Effector memory CD8-positive, alpha-beta T cell (primary cell): ENCODE results near the gene MDP1.
A peak's percentile ranks its signal among the peaks of the same experiment; 100 is the strongest.
"Not testable (repeated sequence)": the region's sequence is repeated elsewhere in the genome, so short reads cannot be mapped to it uniquely, and the experiment has no call there.

Experiments used
- ATAC-seq: fragments of 150-1000 bp; cut with Tn5 transposase; replicated peaks from 2 replicates; pipeline ENCODE4 v1.10.0; 2021; ENCODE audit warnings: mild to moderate bottlenecking, moderate library complexity
- DNase-seq, 3 experiments: peaks; one replicate each; pipeline ENCODE4 v3.0.0; 2021
- H3K27ac Mint-ChIP-seq, 2 donors: one replicate each; pipeline ENCODE4 v1.8.0; 2022; ENCODE audit warnings: mild to moderate bottlenecking in 2 of 2, mixed read lengths in 2 of 2, moderate library complexity in 2 of 2
- H3K27me3 Mint-ChIP-seq, 2 donors: one replicate each; pipeline ENCODE4 v1.8.0; 2022; ENCODE audit warnings: mixed read lengths in 2 of 2
- H3K36me3 Mint-ChIP-seq: one replicate; pipeline ENCODE4 v1.8.0; 2022; ENCODE audit warnings: mild to moderate bottlenecking, moderate library complexity, mixed read lengths; ENCODE audit not compliant: insufficient read depth
- H3K4me1 Mint-ChIP-seq, 2 donors: one replicate each; pipeline ENCODE4 v1.8.0; 2022; ENCODE audit warnings: low read depth in 2 of 2, mixed read lengths in 2 of 2
- H3K4me3 Mint-ChIP-seq, 2 donors: one replicate each; pipeline ENCODE4 v1.8.0; 2022; ENCODE audit warnings: mild to moderate bottlenecking in 2 of 2, mixed read lengths in 2 of 2, moderate library complexity in 2 of 2
- H3K9me3 Mint-ChIP-seq, 2 donors: one replicate each; pipeline ENCODE4 v1.8.0; 2022; ENCODE audit warnings: mixed read lengths in 2 of 2

The MDP1 gene

GRCh38 chr14:24255931-24256711 is 40.3 kb upstream of the MDP1 start:
- DNase-seq: no peak
- H3K27ac Mint-ChIP-seq: no peak overlapping the region
- ATAC-seq: no peak
- H3K4me1 Mint-ChIP-seq: no peaks in the 10 kb centered on the region
- no peak overlapping the region for H3K4me3 Mint-ChIP-seq
- no peaks in the 10 kb centered on the region for H3K36me3 Mint-ChIP-seq
- H3K9me3 Mint-ChIP-seq: no peaks in the 10 kb centered on the region
- H3K27me3 Mint-ChIP-seq: no peaks in the 10 kb centered on the region

- no peak overlapping the region for H3K27ac Mint-ChIP-seq
- H3K36me3 Mint-ChIP-seq: peaks cover 3% of the 10 kb centered on the region
- H3K4me3 Mint-ChIP-seq: no peak overlapping the region
These were observed 39.6 kb upstream of the MDP1 start for GRCh38 chr14:24255438-24255837.

GRCh38 chr14:24254630-24255392 is 38.9 kb upstream of the MDP1 start:
- Mint-ChIP-seq H3K27me3 (no peaks in the 10 kb centered on the region), H3K4me3 (no peak overlapping the region), H3K9me3 (no peaks in the 10 kb centered on the region), H3K4me1 (peaks cover 0 to 4% of the 10 kb centered on the region in 2 donors), H3K27ac (no peak overlapping the region), H3K36me3 (peaks cover 3% of the 10 kb centered on the region)
- DNase-seq (no peak), ATAC-seq (no peak)

More at GRCh38 chr14:24255438-24255837, 39.6 kb upstream of the MDP1 start:
- ATAC-seq (no peak), DNase-seq (no peak)
- no peaks in the 10 kb centered on the region for H3K9me3 Mint-ChIP-seq
- H3K27me3 Mint-ChIP-seq: no peaks in the 10 kb centered on the region
- no peaks in the 10 kb centered on the region for H3K4me1 Mint-ChIP-seq

- no peak overlapping the region for H3K4me3 Mint-ChIP-seq
- H3K36me3 Mint-ChIP-seq: peaks cover 3% of the 10 kb centered on the region
- H3K4me1 Mint-ChIP-seq: peaks cover 0 to 4% of the 10 kb centered on the region in 2 donors
- H3K9me3 Mint-ChIP-seq: no peaks in the 10 kb centered on the region
- H3K27ac Mint-ChIP-seq: no peak overlapping the region
- DNase-seq (no peak), ATAC-seq (no peak)
- H3K27me3 Mint-ChIP-seq: no peaks in the 10 kb centered on the region
These were observed 38.1 kb upstream of the MDP1 start for GRCh38 chr14:24253936-24254335.

GRCh38 chr14:24252289-24253124 is 36.6 kb upstream of the MDP1 start:
- DNase-seq: no peak

GRCh38 chr14:24251880-24252288 is 36.0 kb upstream of the MDP1 start:
- H3K36me3 Mint-ChIP-seq: peaks cover 3% of the 10 kb centered on the region
- no peak overlapping the region for H3K4me3 Mint-ChIP-seq
- peaks cover 10 to 15% of the 10 kb centered on the region in 2 donors for H3K4me1 Mint-ChIP-seq
- ATAC-seq (no peak), DNase-seq (no peak)
- H3K27me3 Mint-ChIP-seq: no peaks in the 10 kb centered on the region
- peak overlapping the region in 1 of 2 donors; percentile 9 for H3K27ac Mint-ChIP-seq
- H3K9me3 Mint-ChIP-seq: no peaks in the 10 kb centered on the region

More at GRCh38 chr14:24252289-24253124, 36.6 kb upstream of the MDP1 start:
- Mint-ChIP-seq H3K36me3 (peaks cover 3% of the 10 kb centered on the region), H3K9me3 (no peaks in the 10 kb centered on the region), H3K4me1 (peaks cover 6 to 11% of the 10 kb centered on the region in 2 donors), H3K27me3 (no peaks in the 10 kb centered on the region), H3K27ac (no peak overlapping the region), H3K4me3 (no peak overlapping the region)
- ATAC-seq: no peak

GRCh38 chr14:24250354-24250753 is 34.5 kb upstream of the MDP1 start:
- H3K27ac Mint-ChIP-seq: peak overlapping the region; percentile 21 to 68

GRCh38 chr14:24249230-24250021 is 33.6 kb upstream of the MDP1 start:
- no peak overlapping the region for H3K4me3 Mint-ChIP-seq
- peak overlapping the region; percentile 25 to 39 for H3K27ac Mint-ChIP-seq
- H3K9me3 Mint-ChIP-seq: no peaks in the 10 kb centered on the region
- H3K27me3 Mint-ChIP-seq: no peaks in the 10 kb centered on the region
- DNase-seq (no peak), ATAC-seq (no peak)
- peaks cover 3% of the 10 kb centered on the region for H3K36me3 Mint-ChIP-seq
- H3K4me1 Mint-ChIP-seq: peaks cover 14 to 21% of the 10 kb centered on the region in 2 donors

More at GRCh38 chr14:24250354-24250753, 34.5 kb upstream of the MDP1 start:
- no peaks in the 10 kb centered on the region for H3K27me3 Mint-ChIP-seq
- peaks cover 3% of the 10 kb centered on the region for H3K36me3 Mint-ChIP-seq
- ATAC-seq: no peak
- H3K4me1 Mint-ChIP-seq: peaks cover 11 to 17% of the 10 kb centered on the region in 2 donors
- H3K4me3 Mint-ChIP-seq: peak overlapping the region in 1 of 2 donors; percentile 3
- DNase-seq: no peak
- H3K9me3 Mint-ChIP-seq: no peaks in the 10 kb centered on the region

- Mint-ChIP-seq H3K27me3 (no peaks in the 10 kb centered on the region), H3K36me3 (peaks cover 9% of the 10 kb centered on the region), H3K27ac (peak overlapping the region; percentile 84 to 93), H3K9me3 (no peaks in the 10 kb centered on the region), H3K4me1 (peaks cover 24 to 31% of the 10 kb centered on the region in 2 donors), H3K4me3 (peak overlapping the region; percentile 54 to 66)
- ATAC-seq (no peak), DNase-seq (no peak)
These were observed 31.6 kb upstream of the MDP1 start for GRCh38 chr14:24247422-24247821.

- no peak for ATAC-seq
- Mint-ChIP-seq H3K4me1 (peaks cover 29 to 37% of the 10 kb centered on the region in 2 donors), H3K36me3 (peaks cover 15% of the 10 kb centered on the region), H3K4me3 (peak overlapping the region; percentile 54 to 66), H3K27ac (peak overlapping the region; percentile 84 to 93), H3K9me3 (no peaks in the 10 kb centered on the region), H3K27me3 (no peaks in the 10 kb centered on the region)
- DNase-seq: peak in 1 of 3 experiments; percentile 40
These were observed 30.9 kb upstream of the MDP1 start for GRCh38 chr14:24246765-24247212.

GRCh38 chr14:24245350-24245749 is 29.5 kb upstream of the MDP1 start:
- not testable (repeated sequence) for H3K27me3 Mint-ChIP-seq, DNase-seq, H3K9me3 Mint-ChIP-seq, ATAC-seq, H3K4me3 Mint-ChIP-seq
- Mint-ChIP-seq H3K27ac (peak overlapping the region in 1 of 2 donors; percentile 88), H3K4me1 (peaks cover 37 to 40% of the 10 kb centered on the region in 2 donors), H3K36me3 (peaks cover 26% of the 10 kb centered on the region)

GRCh38 chr14:24243336-24243836 is 27.5 kb upstream of the MDP1 start:
- Mint-ChIP-seq H3K4me1 (peaks cover 53 to 54% of the 10 kb centered on the region in 2 donors), H3K9me3 (no peaks in the 10 kb centered on the region), H3K36me3 (peaks cover 44% of the 10 kb centered on the region), H3K27me3 (no peaks in the 10 kb centered on the region), H3K4me3 (peak overlapping the region; percentile 96), H3K27ac (peak overlapping the region; percentile 96 to 97)
- DNase-seq (no peak), ATAC-seq (no peak)
